Astrocyte (in vitro differentiated cells and primary cell): ENCODE measurements around the gene CADM1. TPM values are rescaled to one million over a fixed set of nuclear protein-coding genes. Genes with fewer than 3 reads are reported as not detected.

Experiments used
- DNase-seq: peaks from one replicate; pipeline ENCODE4 v3.0.0-alpha.2; 2010; ENCODE audit warnings: low read depth
- FAIRE-seq: peaks from 2 replicates; lab custom pipeline; 2011; peaks lifted over from hg19 to GRCh38; lab: Jason Lieb, UNC
- H2AFZ ChIP-seq: 2 replicates; pipeline ENCODE4 v1.6.0; 2012; ENCODE audit warnings: low read depth, low read length, inconsistent platforms
- H3K27ac ChIP-seq: 2 replicates; pipeline ENCODE4 v1.5.1; 2011; ENCODE audit warnings: low read depth, low read length, inconsistent platforms
- H3K27me3 ChIP-seq: 2 replicates; pipeline ENCODE4 v1.6.0; 2011; ENCODE audit warnings: low read length, inconsistent platforms; ENCODE audit not compliant: insufficient read depth
- H3K36me3 ChIP-seq: 2 replicates; pipeline ENCODE4 v1.5.1; 2011; ENCODE audit warnings: low read length, inconsistent platforms; ENCODE audit not compliant: insufficient read depth
- H3K4me1 ChIP-seq: 2 replicates; pipeline ENCODE4 v1.5.1; 2011; ENCODE audit warnings: low read length, inconsistent platforms; ENCODE audit not compliant: insufficient read depth
- H3K4me2 ChIP-seq: 2 replicates; pipeline ENCODE4 v1.6.0; 2012; ENCODE audit warnings: low read length, inconsistent platforms
- H3K4me3 ChIP-seq: 2 replicates; pipeline ENCODE4 v1.5.1; 2011; ENCODE audit warnings: low read depth, mild to moderate bottlenecking, low read length, inconsistent platforms; ENCODE audit not compliant: insufficient read depth
- H3K79me2 ChIP-seq: 2 replicates; pipeline ENCODE4 v1.6.0; 2012; ENCODE audit warnings: mild to moderate bottlenecking, low read length, inconsistent platforms; ENCODE audit not compliant: insufficient read depth
- H3K9ac ChIP-seq: 2 replicates; pipeline ENCODE4 v1.6.0; 2012; ENCODE audit warnings: mild to moderate bottlenecking, low read length, inconsistent platforms
- H3K9me3 ChIP-seq: 2 replicates; pipeline ENCODE4 v1.5.1; 2012; ENCODE audit warnings: low read depth, mild to moderate bottlenecking, low read length, inconsistent platforms; ENCODE audit not compliant: insufficient read depth
- H4K20me1 ChIP-seq: 2 replicates; pipeline ENCODE4 v1.6.0; 2012; ENCODE audit warnings: low read length, inconsistent platforms; ENCODE audit not compliant: insufficient read depth
- H3K27ac Mint-ChIP-seq: one replicate; pipeline ENCODE4 v1.8.0; 2021; ENCODE audit warnings: mild to moderate bottlenecking, mixed read lengths; ENCODE audit not compliant: unreplicated experiment
- H3K27me3 Mint-ChIP-seq: one replicate; pipeline ENCODE4 v1.8.0; 2021; ENCODE audit warnings: low read depth, mixed read lengths; ENCODE audit not compliant: unreplicated experiment
- H3K36me3 Mint-ChIP-seq: one replicate; pipeline ENCODE4 v1.8.0; 2021; ENCODE audit warnings: low read depth, mixed read lengths; ENCODE audit not compliant: unreplicated experiment
- H3K4me1 Mint-ChIP-seq: one replicate; pipeline ENCODE4 v1.8.0; 2021; ENCODE audit warnings: low read depth, mixed read lengths; ENCODE audit not compliant: unreplicated experiment
- H3K4me3 Mint-ChIP-seq: one replicate; pipeline ENCODE4 v1.8.0; 2021; ENCODE audit warnings: mild to moderate bottlenecking, moderate library complexity, mixed read lengths; ENCODE audit not compliant: unreplicated experiment
- H3K9me3 Mint-ChIP-seq: one replicate; pipeline ENCODE4 v1.8.0; 2021; ENCODE audit warnings: mild to moderate bottlenecking, mixed read lengths; ENCODE audit not compliant: unreplicated experiment
- EZH2 ChIP-seq: IDR thresholded peaks from 2 replicates; pipeline ENCODE4 v1.6.1; 2012; ENCODE audit warnings: mild to moderate bottlenecking, low read length, inconsistent platforms; ENCODE audit not compliant: insufficient read depth
- total RNA-seq: library from RNA; stranded (reverse); gene quantifications from 2 replicates; pipeline ENCODE4 v1.2.1, GENCODE V29; 2021
- TF ChIP-seq, protein P1 (sequence below): IDR thresholded peaks from 2 replicates; pipeline ENCODE4 v1.5.1; 2011; ENCODE audit warnings: low read depth, mild to moderate bottlenecking, inconsistent platforms, low read length, moderate library complexity; ENCODE audit not compliant: insufficient read depth

Gene CADM1
- total RNA-seq, 1 donor from 2014 or later, result 414 TPM

DNA sequence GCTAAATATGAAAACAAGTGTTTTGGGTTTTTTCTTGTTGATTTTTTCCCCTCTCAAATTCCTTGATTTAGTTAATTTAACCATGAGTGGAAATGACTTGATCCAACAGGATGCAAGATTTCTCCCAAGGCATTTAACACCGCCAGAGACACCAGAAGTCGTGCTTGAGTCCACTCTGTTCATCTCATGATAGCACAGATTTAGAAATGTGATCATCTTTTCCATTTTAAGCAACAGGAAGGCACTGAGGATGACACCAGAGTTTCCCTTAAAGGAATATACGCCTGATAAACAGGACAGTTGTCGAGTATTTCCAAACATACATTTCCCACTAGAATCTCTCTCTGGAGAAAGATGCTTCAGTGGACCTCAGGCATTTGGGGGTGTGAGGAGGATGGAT, 318.7 kb downstream of the CADM1 start:
- Histone ChIP-seq H3K79me2 (no peaks in the 10 kb centered on the region), H4K20me1 (no peaks in the 10 kb centered on the region), H3K27me3 (no peaks in the 10 kb centered on the region), H3K27ac (no peak overlapping the region), H3K9me3 (no peaks in the 10 kb centered on the region), H2AFZ (no peak overlapping the region), H3K4me2 (no peak overlapping the region), H3K36me3 (no peaks in the 10 kb centered on the region), H3K4me1 (no peaks in the 10 kb centered on the region), H3K4me3 (no peak overlapping the region), H3K9ac (no peak overlapping the region)
- Mint-ChIP-seq H3K36me3 (peaks cover 16% of the 10 kb centered on the region), H3K27ac (no peak overlapping the region), H3K27me3 (no peaks in the 10 kb centered on the region), H3K9me3 (no peaks in the 10 kb centered on the region), H3K4me1 (peaks cover 5% of the 10 kb centered on the region), H3K4me3 (peak overlapping the region; percentile 5)
- no peak for FAIRE-seq
- DNase-seq, result no peak
- TF ChIP-seq, protein P1, sequence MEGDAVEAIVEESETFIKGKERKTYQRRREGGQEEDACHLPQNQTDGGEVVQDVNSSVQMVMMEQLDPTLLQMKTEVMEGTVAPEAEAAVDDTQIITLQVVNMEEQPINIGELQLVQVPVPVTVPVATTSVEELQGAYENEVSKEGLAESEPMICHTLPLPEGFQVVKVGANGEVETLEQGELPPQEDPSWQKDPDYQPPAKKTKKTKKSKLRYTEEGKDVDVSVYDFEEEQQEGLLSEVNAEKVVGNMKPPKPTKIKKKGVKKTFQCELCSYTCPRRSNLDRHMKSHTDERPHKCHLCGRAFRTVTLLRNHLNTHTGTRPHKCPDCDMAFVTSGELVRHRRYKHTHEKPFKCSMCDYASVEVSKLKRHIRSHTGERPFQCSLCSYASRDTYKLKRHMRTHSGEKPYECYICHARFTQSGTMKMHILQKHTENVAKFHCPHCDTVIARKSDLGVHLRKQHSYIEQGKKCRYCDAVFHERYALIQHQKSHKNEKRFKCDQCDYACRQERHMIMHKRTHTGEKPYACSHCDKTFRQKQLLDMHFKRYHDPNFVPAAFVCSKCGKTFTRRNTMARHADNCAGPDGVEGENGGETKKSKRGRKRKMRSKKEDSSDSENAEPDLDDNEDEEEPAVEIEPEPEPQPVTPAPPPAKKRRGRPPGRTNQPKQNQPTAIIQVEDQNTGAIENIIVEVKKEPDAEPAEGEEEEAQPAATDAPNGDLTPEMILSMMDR, result no peak
- no peak for TF ChIP-seq EZH2

DNA sequence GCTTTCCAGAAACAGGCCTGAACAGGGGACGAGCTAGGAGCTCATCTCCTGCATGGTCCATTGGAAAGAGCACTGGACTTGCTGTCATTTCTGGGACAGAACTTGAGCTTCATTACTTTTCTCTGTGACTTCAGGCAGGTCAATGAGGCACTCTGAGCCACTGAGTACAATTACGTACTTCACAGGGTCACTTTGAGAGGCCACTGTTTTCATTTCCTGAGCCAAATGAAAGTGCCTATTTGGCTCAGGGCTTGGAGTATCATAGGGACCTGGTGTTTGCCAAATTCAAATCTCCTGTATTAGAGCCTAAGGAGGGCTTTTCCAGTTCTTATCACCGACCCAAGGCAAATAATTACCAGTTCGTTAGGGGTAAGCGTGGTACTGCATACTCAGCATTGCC, 319.3 kb downstream of the CADM1 start:
- Mint-ChIP-seq H3K27ac (no peak overlapping the region), H3K4me3 (no peak overlapping the region), H3K9me3 (no peaks in the 10 kb centered on the region), H3K27me3 (no peaks in the 10 kb centered on the region), H3K4me1 (peaks cover 3% of the 10 kb centered on the region), H3K36me3 (peaks cover 14% of the 10 kb centered on the region)
- Histone ChIP-seq H4K20me1 (no peaks in the 10 kb centered on the region), H3K4me1 (no peaks in the 10 kb centered on the region), H3K79me2 (no peaks in the 10 kb centered on the region), H3K9ac (no peak overlapping the region), H3K4me3 (no peak overlapping the region), H3K9me3 (no peaks in the 10 kb centered on the region), H3K27ac (no peak overlapping the region), H3K27me3 (no peaks in the 10 kb centered on the region), H3K36me3 (no peaks in the 10 kb centered on the region), H2AFZ (no peak overlapping the region), H3K4me2 (no peak overlapping the region)
- TF ChIP-seq EZH2, result no peak
- TF ChIP-seq, protein P1, result no peak
- DNase-seq (no peak), FAIRE-seq (no peak)

DNA sequence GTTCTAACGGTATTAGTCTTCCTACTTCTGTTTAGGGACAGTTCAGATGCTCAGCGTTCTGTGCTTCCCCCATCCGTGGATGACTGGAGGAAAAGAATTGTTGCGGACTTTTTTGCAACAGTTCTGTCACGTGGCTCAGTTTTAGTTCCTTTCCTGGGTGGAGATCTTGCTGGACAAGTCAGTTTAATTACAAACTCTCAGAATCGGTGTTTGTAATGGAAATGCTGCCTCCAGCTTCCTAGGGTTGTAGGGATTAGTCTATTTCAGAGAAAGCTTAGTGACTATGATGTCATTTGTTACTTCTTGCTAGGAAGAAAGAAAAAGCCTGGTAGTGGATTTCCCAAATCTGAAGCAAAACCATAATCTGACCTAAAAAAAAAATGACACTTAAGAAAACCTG, 320.4 kb downstream of the CADM1 start:
- no peak overlapping the region for H3K4me2 ChIP-seq
- no peak overlapping the region for H3K4me3 ChIP-seq
- H3K36me3 Mint-ChIP-seq, result peaks cover 14% of the 10 kb centered on the region
- H3K79me2 ChIP-seq, result no peaks in the 10 kb centered on the region
- H3K9me3 ChIP-seq, result no peaks in the 10 kb centered on the region
- H3K27me3 ChIP-seq, result no peaks in the 10 kb centered on the region
- peaks cover 3% of the 10 kb centered on the region for H3K4me1 Mint-ChIP-seq
- no peak overlapping the region for H3K27ac ChIP-seq
- DNase-seq, result no peak
- no peaks in the 10 kb centered on the region for H3K36me3 ChIP-seq
- H3K4me3 Mint-ChIP-seq, result no peak overlapping the region
- no peaks in the 10 kb centered on the region for H4K20me1 ChIP-seq
- no peak for FAIRE-seq
- H3K27me3 Mint-ChIP-seq, result no peaks in the 10 kb centered on the region
- H2AFZ ChIP-seq, result no peak overlapping the region
- no peak for TF ChIP-seq EZH2
- TF ChIP-seq, protein P1, result no peak
- no peak overlapping the region for H3K9ac ChIP-seq
- H3K4me1 ChIP-seq, result no peaks in the 10 kb centered on the region
- no peaks in the 10 kb centered on the region for H3K9me3 Mint-ChIP-seq
- no peak overlapping the region for H3K27ac Mint-ChIP-seq
